SK-N-SH (cell line): ENCODE results near the gene IQSEC3.

Experiments used
- EP300 ChIP-seq, 2 experiments: IDR thresholded peaks; 2 replicates each; pipeline versions ENCODE4 v1.4.0 to v1.6.1; 2012; ENCODE audit warnings: borderline replicate concordance in 1 of 2, low read depth in 1 of 2, low read length in 1 of 2
- JUND ChIP-seq: IDR thresholded peaks from 2 replicates; pipeline ENCODE4 v1.4.0; 2012
- POLR2AphosphoS5 ChIP-seq: IDR thresholded peaks from 2 replicates; pipeline ENCODE4 v1.6.1; 2012; ENCODE audit warnings: low read depth, low read length
- RCOR1 ChIP-seq: fragments of 150-350 bp; IDR thresholded peaks from 2 replicates; pipeline ENCODE4 v1.6.1; 2017; ENCODE audit warnings: antibody characterized with exemption, low read length
- SMC3 ChIP-seq: IDR thresholded peaks from 2 replicates; pipeline ENCODE4 v1.6.1; 2012; ENCODE audit warnings: low read depth, low read length, improper control_type of control experiment
- TF ChIP-seq, protein P1 (sequence below): IDR thresholded peaks from 2 replicates; pipeline ENCODE4 v1.6.1; 2012; ENCODE audit warnings: mild to moderate bottlenecking, low read depth, low read length, moderate library complexity
- TF ChIP-seq, protein P2 (sequence below): fragments of 200-600 bp; sonication (generic); IDR thresholded peaks from 2 replicates; pipeline ENCODE4 v1.6.1; 2017; ENCODE audit warnings: antibody characterized with exemption, mild to moderate bottlenecking, moderate library complexity

- TF ChIP-seq SMC3 (no peak), POLR2AphosphoS5 (no peak), EP300 (IDR thresholded peaks at IDR 0.05; ENCODE audit: borderline replicate concordance in 1 of 2, low read depth in 1 of 2, low read length in 1 of 2) (no peak), RCOR1 (no peak), JUND (no peak)
- TF ChIP-seq, protein P1, sequence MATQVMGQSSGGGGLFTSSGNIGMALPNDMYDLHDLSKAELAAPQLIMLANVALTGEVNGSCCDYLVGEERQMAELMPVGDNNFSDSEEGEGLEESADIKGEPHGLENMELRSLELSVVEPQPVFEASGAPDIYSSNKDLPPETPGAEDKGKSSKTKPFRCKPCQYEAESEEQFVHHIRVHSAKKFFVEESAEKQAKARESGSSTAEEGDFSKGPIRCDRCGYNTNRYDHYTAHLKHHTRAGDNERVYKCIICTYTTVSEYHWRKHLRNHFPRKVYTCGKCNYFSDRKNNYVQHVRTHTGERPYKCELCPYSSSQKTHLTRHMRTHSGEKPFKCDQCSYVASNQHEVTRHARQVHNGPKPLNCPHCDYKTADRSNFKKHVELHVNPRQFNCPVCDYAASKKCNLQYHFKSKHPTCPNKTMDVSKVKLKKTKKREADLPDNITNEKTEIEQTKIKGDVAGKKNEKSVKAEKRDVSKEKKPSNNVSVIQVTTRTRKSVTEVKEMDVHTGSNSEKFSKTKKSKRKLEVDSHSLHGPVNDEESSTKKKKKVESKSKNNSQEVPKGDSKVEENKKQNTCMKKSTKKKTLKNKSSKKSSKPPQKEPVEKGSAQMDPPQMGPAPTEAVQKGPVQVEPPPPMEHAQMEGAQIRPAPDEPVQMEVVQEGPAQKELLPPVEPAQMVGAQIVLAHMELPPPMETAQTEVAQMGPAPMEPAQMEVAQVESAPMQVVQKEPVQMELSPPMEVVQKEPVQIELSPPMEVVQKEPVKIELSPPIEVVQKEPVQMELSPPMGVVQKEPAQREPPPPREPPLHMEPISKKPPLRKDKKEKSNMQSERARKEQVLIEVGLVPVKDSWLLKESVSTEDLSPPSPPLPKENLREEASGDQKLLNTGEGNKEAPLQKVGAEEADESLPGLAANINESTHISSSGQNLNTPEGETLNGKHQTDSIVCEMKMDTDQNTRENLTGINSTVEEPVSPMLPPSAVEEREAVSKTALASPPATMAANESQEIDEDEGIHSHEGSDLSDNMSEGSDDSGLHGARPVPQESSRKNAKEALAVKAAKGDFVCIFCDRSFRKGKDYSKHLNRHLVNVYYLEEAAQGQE = no peak
- TF ChIP-seq, protein P2, sequence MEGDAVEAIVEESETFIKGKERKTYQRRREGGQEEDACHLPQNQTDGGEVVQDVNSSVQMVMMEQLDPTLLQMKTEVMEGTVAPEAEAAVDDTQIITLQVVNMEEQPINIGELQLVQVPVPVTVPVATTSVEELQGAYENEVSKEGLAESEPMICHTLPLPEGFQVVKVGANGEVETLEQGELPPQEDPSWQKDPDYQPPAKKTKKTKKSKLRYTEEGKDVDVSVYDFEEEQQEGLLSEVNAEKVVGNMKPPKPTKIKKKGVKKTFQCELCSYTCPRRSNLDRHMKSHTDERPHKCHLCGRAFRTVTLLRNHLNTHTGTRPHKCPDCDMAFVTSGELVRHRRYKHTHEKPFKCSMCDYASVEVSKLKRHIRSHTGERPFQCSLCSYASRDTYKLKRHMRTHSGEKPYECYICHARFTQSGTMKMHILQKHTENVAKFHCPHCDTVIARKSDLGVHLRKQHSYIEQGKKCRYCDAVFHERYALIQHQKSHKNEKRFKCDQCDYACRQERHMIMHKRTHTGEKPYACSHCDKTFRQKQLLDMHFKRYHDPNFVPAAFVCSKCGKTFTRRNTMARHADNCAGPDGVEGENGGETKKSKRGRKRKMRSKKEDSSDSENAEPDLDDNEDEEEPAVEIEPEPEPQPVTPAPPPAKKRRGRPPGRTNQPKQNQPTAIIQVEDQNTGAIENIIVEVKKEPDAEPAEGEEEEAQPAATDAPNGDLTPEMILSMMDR = no peak
Observed at GRCh38 chr12:104551-105081, 38.0 kb downstream of the IQSEC3 start.
